HepG2 (cell line): ENCODE measurements around the gene PSMD1. TPM values are rescaled to one million over a fixed set of nuclear protein-coding genes. Genes with fewer than 3 reads are reported as not detected.

Experiments
- FOXC1 ChIP-seq: sonication (generic); formaldehyde crosslinking; IDR thresholded peaks from 2 replicates; pipeline ENCODE4 v1.8.0; 2022; ENCODE audit warnings: mild to moderate bottlenecking, missing genetic modification reagents, borderline replicate concordance
- IKZF4 ChIP-seq: sonication (generic); formaldehyde crosslinking; IDR thresholded peaks from 2 replicates; pipeline ENCODE4 v1.5.1; 2020; ENCODE audit warnings: borderline replicate concordance, mild to moderate bottlenecking, low read depth, missing genetic modification reagents; ENCODE audit errors: not compliant biosample characterization
- ISL2 ChIP-seq: sonication (generic); formaldehyde crosslinking; IDR thresholded peaks from 2 replicates; pipeline ENCODE4 v1.5.0; 2020; ENCODE audit warnings: missing genetic modification reagents
- JUND ChIP-seq: sonication (generic); formaldehyde crosslinking; IDR thresholded peaks from 2 replicates; pipeline ENCODE4 v1.8.0; 2022; ENCODE audit warnings: mild to moderate bottlenecking, missing genetic modification reagents
- KDM2A ChIP-seq: sonication (generic); formaldehyde crosslinking; IDR thresholded peaks from 2 replicates; pipeline ENCODE4 v1.4.0; 2020; ENCODE audit warnings: low read depth, missing genetic modification reagents, borderline replicate concordance
- KMT2A ChIP-seq: sonication (generic); formaldehyde crosslinking; IDR thresholded peaks from 2 replicates; pipeline ENCODE4 v1.4.0; 2020; ENCODE audit warnings: missing genetic modification reagents
- MXD3 ChIP-seq: IDR thresholded peaks from 2 replicates; pipeline ENCODE4 v1.6.1; 2016; ENCODE audit warnings: mild to moderate bottlenecking, missing biosample characterization, missing genetic modification reagents
- PBX3 ChIP-seq: sonication (generic); formaldehyde crosslinking; IDR thresholded peaks from 2 replicates; pipeline ENCODE4 v1.8.1; 2023; ENCODE audit warnings: missing genetic modification reagents, inconsistent platforms, borderline replicate concordance
- PREB ChIP-seq: sonication (generic); formaldehyde crosslinking; IDR thresholded peaks from 2 replicates; pipeline ENCODE4 v1.4.0; 2020; ENCODE audit warnings: missing genetic modification reagents
- REPIN1 ChIP-seq: sonication (generic); formaldehyde crosslinking; IDR thresholded peaks from 2 replicates; pipeline ENCODE4 v1.8.0; 2022; ENCODE audit warnings: missing genetic modification reagents, low read depth, mild to moderate bottlenecking, borderline replicate concordance
- SKI ChIP-seq: fragments of 450-650 bp; IDR thresholded peaks from one replicate; pipeline ENCODE4 v1.6.1; 2018; ENCODE audit warnings: mild to moderate bottlenecking; ENCODE audit not compliant: partially characterized antibody
- SPEN ChIP-seq: sonication (generic); formaldehyde crosslinking; IDR thresholded peaks from 2 replicates; pipeline ENCODE4 v1.5.1; 2020; ENCODE audit warnings: low read depth, mild to moderate bottlenecking, missing genetic modification reagents
- U2AF1 ChIP-seq: fragments of 200-400 bp; formaldehyde crosslinking; optimal IDR thresholded peaks from 2 replicates; pipeline ENCODE3; 2017; ENCODE audit warnings: mild to moderate bottlenecking, low read depth, low read length
- ZBTB46 ChIP-seq: sonication (generic); formaldehyde crosslinking; IDR thresholded peaks from 2 replicates; pipeline ENCODE4 v1.4.0; 2020; ENCODE audit warnings: mild to moderate bottlenecking, missing genetic modification reagents, borderline replicate concordance
- ZNF136 ChIP-seq: sonication (generic); formaldehyde crosslinking; IDR thresholded peaks from 2 replicates; pipeline ENCODE4 v1.8.1; 2022; ENCODE audit warnings: low read depth, mild to moderate bottlenecking, moderate library complexity, missing genetic modification reagents
- ZNF138 ChIP-seq: sonication (generic); formaldehyde crosslinking; IDR thresholded peaks from 2 replicates; pipeline ENCODE4 v1.5.0; 2020; ENCODE audit warnings: mild to moderate bottlenecking, low read depth, missing genetic modification reagents
- ZNF292 ChIP-seq: sonication (generic); formaldehyde crosslinking; IDR thresholded peaks from 2 replicates; pipeline ENCODE4 v1.8.1; 2022; ENCODE audit warnings: mild to moderate bottlenecking, low read depth, missing genetic modification reagents, borderline replicate concordance
- ZNF441 ChIP-seq: sonication (generic); formaldehyde crosslinking; IDR thresholded peaks from 2 replicates; pipeline ENCODE4 v1.7.0; 2021; ENCODE audit warnings: missing genetic modification reagents, borderline replicate concordance
- ZNF556 ChIP-seq: sonication (generic); formaldehyde crosslinking; IDR thresholded peaks from 2 replicates; pipeline ENCODE4 v1.4.0; 2020; ENCODE audit warnings: mild to moderate bottlenecking, missing genetic modification reagents, borderline replicate concordance
- ZNF768 ChIP-seq: sonication (generic); formaldehyde crosslinking; IDR thresholded peaks from 2 replicates; pipeline ENCODE4 v1.4.0; 2020; ENCODE audit warnings: missing genetic modification reagents
- ZNF772 ChIP-seq: sonication (generic); formaldehyde crosslinking; IDR thresholded peaks from 2 replicates; pipeline ENCODE4 v1.5.0; 2020; ENCODE audit warnings: mild to moderate bottlenecking, missing genetic modification reagents
- polyA plus RNA-seq, 8 experiments: library from polyadenylated mRNA; depleted of rRNA in 3 of 8; stranded (reverse) in 7 of 8; unstranded in 1 of 8; fragments of >200 nt; fragmentation: Illumina TruSeq in 4 of 8; extraction: Trizol in 4 of 8; gene quantifications; 2 replicates each; pipeline versions ENCODE4 v1.2.1 to v1.2.3, GENCODE V29; 2011 to 2016; ENCODE audit warnings: low read depth in 4 of 8, missing spikeins in 1 of 8, mixed read lengths in 1 of 8; ENCODE audit not compliant: insufficient read depth in 1 of 8
- total RNA-seq, 5 experiments: library from RNA; depleted of rRNA; stranded (reverse); fragments of >200 nt; fragmentation: Illumina TruSeq; extraction: Trizol; gene quantifications; 2 replicates each; pipeline ENCODE4 v1.2.3, GENCODE V29; 2016; ENCODE audit warnings: low read depth in 1 of 5
- TF ChIP-seq, protein P1 (sequence below): IDR thresholded peaks from 2 replicates; pipeline ENCODE4 v1.6.1; 2016; ENCODE audit warnings: low read depth, borderline replicate concordance
- TF ChIP-seq, protein P2 (sequence below): IDR thresholded peaks from 2 replicates; pipeline ENCODE4 v1.6.1; 2012; ENCODE audit warnings: inconsistent platforms

Gene PSMD1
- total and polyA plus RNA-seq, 2 of the 13 experiments (the other 11 are each of a cell fraction or from before 2014, with no cell fraction given) = 136 to 191 TPM

DNA sequence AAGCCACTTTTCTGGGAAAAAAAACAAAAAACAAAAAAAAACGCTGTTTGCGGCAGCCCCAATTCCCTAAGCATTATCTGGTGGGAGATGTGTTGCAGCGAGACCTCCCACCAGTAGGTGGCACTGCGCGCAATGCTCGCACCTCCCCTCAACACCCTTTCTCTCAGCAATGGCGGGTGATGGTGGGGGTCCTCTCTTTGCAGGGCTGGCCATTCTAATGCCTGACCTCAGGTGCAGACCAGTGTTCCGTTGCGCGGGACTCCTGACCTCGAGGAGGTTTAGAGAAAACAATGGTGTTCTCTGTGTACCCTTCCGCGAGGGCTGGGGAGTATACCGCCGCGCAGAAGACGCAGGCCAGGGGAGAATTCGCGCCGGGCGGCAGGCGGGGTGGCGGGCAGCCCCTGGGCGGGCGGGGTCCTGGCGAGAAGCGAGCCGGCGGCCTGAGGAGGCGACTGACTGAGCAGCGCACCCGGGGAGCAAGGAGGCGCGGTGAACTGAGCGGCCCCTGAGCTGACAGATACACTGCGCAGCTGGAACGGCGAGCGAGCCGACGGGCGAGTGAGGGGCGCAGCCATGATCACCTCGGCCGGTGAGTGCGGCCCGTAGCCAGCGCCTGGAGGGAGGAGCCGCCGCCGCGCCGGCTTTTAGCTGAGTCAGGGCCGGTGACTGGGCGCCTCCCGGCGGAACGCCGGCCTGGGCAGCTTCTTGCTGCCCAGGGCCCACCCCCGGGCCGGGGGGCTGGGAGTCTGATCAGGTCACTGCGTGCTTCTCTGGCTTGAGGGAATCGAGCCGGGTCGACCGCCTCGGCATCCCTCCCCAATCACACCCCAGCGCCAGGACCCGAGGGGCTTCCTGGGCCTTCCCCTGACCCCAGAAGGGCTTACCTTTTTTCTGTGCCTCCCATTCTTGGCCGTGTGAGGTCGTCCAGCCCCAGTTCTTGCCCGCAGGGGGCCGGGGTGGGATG lies at the start of gene PSMD1 (continued):
- peak; percentile 71; the same call in 1 of the 2 replicates for TF ChIP-seq REPIN1
- TF ChIP-seq, protein P1, sequence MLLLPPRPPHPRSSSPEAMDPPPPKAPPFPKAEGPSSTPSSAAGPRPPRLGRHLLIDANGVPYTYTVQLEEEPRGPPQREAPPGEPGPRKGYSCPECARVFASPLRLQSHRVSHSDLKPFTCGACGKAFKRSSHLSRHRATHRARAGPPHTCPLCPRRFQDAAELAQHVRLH = peak; percentile 78; the same call in 1 of the 2 replicates
- peak; percentile 77; the same call in 1 of the 2 replicates for TF ChIP-seq FOXC1
- TF ChIP-seq IKZF4 (CRISPR knock-in tag) = peak; percentile 90
- TF ChIP-seq KMT2A (CRISPR knock-in tag) = peak; percentile 89
- peak; percentile 89 for TF ChIP-seq KDM2A (CRISPR knock-in tag)
- no peak for TF ChIP-seq ZBTB46 (CRISPR knock-in tag)
- peak; percentile 86; the same call in 1 of the 2 replicates for TF ChIP-seq ZNF136 (CRISPR knock-in tag)
- no peak for TF ChIP-seq JUND
- TF ChIP-seq ZNF138 (CRISPR knock-in tag) = peak; percentile 38; the same call in 1 of the 2 replicates
- peak; percentile 79 for TF ChIP-seq SKI
- no peak for TF ChIP-seq ZNF292 (CRISPR knock-in tag)
- peak; percentile 69; the same call in 1 of the 2 replicates for TF ChIP-seq ZNF556 (CRISPR knock-in tag)
- TF ChIP-seq PREB (CRISPR knock-in tag) = 0 out of 2 replicates have a peak, but pooled peaks have one; percentile 50
- no peak; the same call in 1 of the 2 replicates for TF ChIP-seq ISL2
- TF ChIP-seq, protein P2, sequence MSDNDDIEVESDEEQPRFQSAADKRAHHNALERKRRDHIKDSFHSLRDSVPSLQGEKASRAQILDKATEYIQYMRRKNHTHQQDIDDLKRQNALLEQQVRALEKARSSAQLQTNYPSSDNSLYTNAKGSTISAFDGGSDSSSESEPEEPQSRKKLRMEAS = no peak
- peak; percentile 41 for TF ChIP-seq MXD3 (CRISPR knock-in tag)
- TF ChIP-seq U2AF1 = peak; percentile 23
- TF ChIP-seq ZNF768 (CRISPR knock-in tag) = no peak; the same call in 1 of the 2 replicates
- 0 out of 2 replicates have a peak, but pooled peaks have one; percentile 16 for TF ChIP-seq ZNF441 (CRISPR knock-in tag)
- no peak for TF ChIP-seq PBX3 (CRISPR knock-in tag)
- peak; percentile 85 for TF ChIP-seq ZNF772 (CRISPR knock-in tag)
- TF ChIP-seq SPEN (CRISPR knock-in tag) = peak; percentile 96
